Right renal cortex interstitium (tissue), 3 donors: ENCODE data around the gene GPA33. TPM values are rescaled to one million over a fixed set of nuclear protein-coding genes. Genes with fewer than 3 reads are reported as not detected.

Experiments
- DNase-seq, 3 donors: peaks; one replicate each; pipeline ENCODE4 v3.0.0-alpha.2; 2013; ENCODE audit warnings: low read depth in 3 of 3, low spot score in 2 of 3
- polyA plus RNA-seq, 3 donors: library from polyadenylated mRNA; unstranded; fragments of 120-200 nt; gene quantifications; one replicate each; pipeline ENCODE4 v1.2.1, GENCODE V29; 2013; ENCODE audit not compliant: insufficient read length in 3 of 3

GPA33 gene
- polyA plus RNA-seq, 3 donors = 1.1 to 1.8 (median 1.2) TPM

- no peak for DNase-seq
These were observed 1.3 kb downstream of the GPA33 start for GRCh38 chr1:167088746-167089417.

GRCh38 chr1:167086768-167087167 is 3.4 kb downstream of the GPA33 start:
- DNase-seq = no peak

- no peak for DNase-seq
These were observed 4.1 kb downstream of the GPA33 start for GRCh38 chr1:167086033-167086432.

- no peak for DNase-seq
These were observed 5.4 kb downstream of the GPA33 start for GRCh38 chr1:167084757-167085156.

GRCh38 chr1:167083871-167084270 is 6.3 kb downstream of the GPA33 start:
- no peak for DNase-seq

- DNase-seq = no peak
These were observed 7.0 kb downstream of the GPA33 start for GRCh38 chr1:167083066-167083665.

- no peak for DNase-seq
These were observed 7.6 kb downstream of the GPA33 start for GRCh38 chr1:167082511-167083027.

GRCh38 chr1:167081594-167082156 is 8.5 kb downstream of the GPA33 start:
- DNase-seq = no peak

- DNase-seq = no peak
These were observed 12.3 kb downstream of the GPA33 start for GRCh38 chr1:167077868-167078210.

GRCh38 chr1:167077128-167077867 is 12.9 kb downstream of the GPA33 start:
- DNase-seq = no peak

- DNase-seq = no peak
These were observed 14.0 kb downstream of the GPA33 start for GRCh38 chr1:167076136-167076710.

GRCh38 chr1:167071286-167071685 is 18.9 kb downstream of the GPA33 start:
- DNase-seq = no peak

GRCh38 chr1:167068761-167069160 is 21.4 kb downstream of the GPA33 start:
- DNase-seq = no peak

GRCh38 chr1:167067904-167068303 is 22.3 kb downstream of the GPA33 start:
- no peak for DNase-seq

- DNase-seq = no peak
These were observed 23.6 kb downstream of the GPA33 start for GRCh38 chr1:167066333-167067122.

- no peak for DNase-seq
These were observed 24.7 kb downstream of the GPA33 start for GRCh38 chr1:167065471-167065870.

- DNase-seq = no peak
These were observed 25.6 kb downstream of the GPA33 start for GRCh38 chr1:167064621-167065020.

- no peak for DNase-seq
These were observed 29.1 kb downstream of the GPA33 start for GRCh38 chr1:167061073-167061464.

GRCh38 chr1:167060141-167061072 is 29.8 kb downstream of the GPA33 start:
- DNase-seq = no peak
